GM12878 (cell line): ENCODE data around the gene CCDC97. TPM values are rescaled to one million over a fixed set of nuclear protein-coding genes. Genes with fewer than 3 reads are reported as not detected.

Experiments used
- ATAC-seq: fragments of 200-7000 bp; cut with Tn5 transposase; 3 replicates; pipeline ENCODE4 v1.9.1; 2020; ENCODE audit warnings: mild to moderate bottlenecking, moderate library complexity
- BruUV-seq: library from RNA; stranded (reverse); fragments of 400-500 nt; replicated peaks from 2 replicates; lab custom pipeline; 2021; lab: Mats Ljungman, UMichigan
- CTCF ChIA-PET: fragments of 300-600 bp; sonication (Branson Sonifier 250); formaldehyde crosslinking; extraction: SDS; loops from one replicate; lab custom pipeline; 2021; ENCODE audit warnings: inconsistent platforms; lab: Yijun Ruan, JAX
- POLR2A ChIA-PET: fragments of 350-600 bp; formaldehyde crosslinking; extraction: SDS; loops from one replicate; lab custom pipeline; 2021; ENCODE audit warnings: inconsistent platforms; lab: Charles Lee
- RAD21 ChIA-PET: fragments of 300-600 bp; sonication (Branson Sonifier 250); formaldehyde crosslinking; loops from one replicate; lab custom pipeline; 2023; ENCODE audit warnings: antibody characterized with exemption; ENCODE audit not compliant: unreplicated experiment; lab: Charles Lee
- SMC1A ChIA-PET: fragments of 300-600 bp; sonication (Branson Sonifier 250); formaldehyde crosslinking; loops from one replicate; lab custom pipeline; 2023; ENCODE audit not compliant: unreplicated experiment, uncharacterized antibody; lab: Charles Lee
- DNase-seq: peaks from one replicate; pipeline ENCODE4 v3.0.0-alpha.2; 2011; ENCODE audit warnings: low read depth, low spot score
- FAIRE-seq: peaks from 3 replicates; lab custom pipeline; 2011; peaks lifted over from hg19 to GRCh38; lab: Jason Lieb, UNC
- H2AFZ ChIP-seq: 2 replicates; pipeline ENCODE4 v1.6.0; 2011; ENCODE audit warnings: low read depth, low read length, control low read depth; ENCODE audit not compliant: control insufficient read depth
- H3K27ac ChIP-seq: 2 replicates; pipeline ENCODE4 v1.5.1; 2011; ENCODE audit warnings: control low read depth; ENCODE audit not compliant: control insufficient read depth, insufficient read depth
- H3K27me3 ChIP-seq, 2 experiments: replicated peaks in 1 of 2; 2 replicates each; pipeline versions ENCODE4 v1.6.0 to v1.6.1; 2011; ENCODE audit warnings: low read length in 1 of 2; ENCODE audit not compliant: control insufficient read depth in 2 of 2, insufficient read depth in 2 of 2
- H3K36me3 ChIP-seq, 2 experiments: 2 replicates each; pipeline ENCODE4 v1.5.1; 2011; ENCODE audit warnings: low read length in 1 of 2; ENCODE audit not compliant: control insufficient read depth in 2 of 2, insufficient read depth in 2 of 2
- H3K4me1 ChIP-seq: 2 replicates; pipeline ENCODE4 v1.6.1; 2011; ENCODE audit warnings: mild to moderate bottlenecking, low read length, moderate library complexity, mixed read lengths; ENCODE audit not compliant: control insufficient read depth, insufficient read depth
- H3K4me2 ChIP-seq: 2 replicates; pipeline ENCODE4 v1.6.0; 2011; ENCODE audit warnings: control low read depth; ENCODE audit not compliant: control insufficient read depth, insufficient read depth
- H3K4me3 ChIP-seq: fragments of 200-600 bp; sonication (generic); 2 replicates; pipeline ENCODE4 v1.5.1; 2016
- H3K79me2 ChIP-seq: 2 replicates; pipeline ENCODE4 v1.6.0; 2011; ENCODE audit warnings: low read length; ENCODE audit not compliant: control insufficient read depth, insufficient read depth
- H3K9ac ChIP-seq: 2 replicates; pipeline ENCODE4 v1.8.0; 2011; ENCODE audit warnings: low read length, control low read depth, mixed read lengths; ENCODE audit not compliant: control insufficient read depth, insufficient read depth
- H3K9me3 ChIP-seq: replicated peaks from 3 replicates; pipeline ENCODE4 v1.5.1; 2011; ENCODE audit warnings: mild to moderate bottlenecking, low read length; ENCODE audit not compliant: control insufficient read depth, insufficient read depth
- H4K20me1 ChIP-seq: 2 replicates; pipeline ENCODE4 v1.6.0; 2011; ENCODE audit not compliant: control insufficient read depth, insufficient read depth
- ATF7 ChIP-seq: fragments of 450-650 bp; IDR thresholded peaks from 2 replicates; pipeline ENCODE4 v1.6.1; 2016; ENCODE audit warnings: low read depth, mild to moderate bottlenecking
- BMI1 ChIP-seq: fragments of 450-650 bp; IDR thresholded peaks from 2 replicates; pipeline ENCODE4 v1.6.1; 2016; ENCODE audit warnings: mild to moderate bottlenecking, moderate library complexity, borderline replicate concordance
- CBX5 ChIP-seq: sonication (generic); IDR thresholded peaks from 2 replicates; pipeline ENCODE4 v1.6.1; 2016; ENCODE audit warnings: low read depth, moderate library complexity, mild to moderate bottlenecking, inconsistent platforms
- CHD2 ChIP-seq: IDR thresholded peaks from 2 replicates; pipeline ENCODE4 v1.6.1; 2011; ENCODE audit warnings: low read depth, low read length, improper control_type of control experiment, borderline replicate concordance
- HDAC2 ChIP-seq: fragments of 200-600 bp; sonication (generic); IDR thresholded peaks from 2 replicates; pipeline ENCODE4 v1.6.1; 2017
- IKZF1 ChIP-seq: fragments of 450-650 bp; conservative IDR thresholded peaks from 2 replicates; pipeline ENCODE4 v1.6.1; 2017; ENCODE audit warnings: antibody characterized with exemption, mild to moderate bottlenecking
- KAT2A ChIP-seq: conservative IDR thresholded peaks from 2 replicates; pipeline ENCODE4 v1.6.1; 2011; ENCODE audit warnings: low read depth, low read length; ENCODE audit not compliant: control insufficient read depth
- NFXL1 ChIP-seq: fragments of 450-650 bp; IDR thresholded peaks from 2 replicates; pipeline ENCODE4 v1.6.1; 2017; ENCODE audit warnings: antibody characterized with exemption, mild to moderate bottlenecking, borderline replicate concordance
- NFYA ChIP-seq: IDR thresholded peaks from 2 replicates; pipeline ENCODE4 v1.6.1; 2011; ENCODE audit warnings: low read depth, mild to moderate bottlenecking, low read length, improper control_type of control experiment, borderline replicate concordance
- PAX5 ChIP-seq: IDR thresholded peaks from 2 replicates; pipeline ENCODE4 v1.6.1; 2011; ENCODE audit warnings: low read depth, low read length, borderline replicate concordance
- SIX5 ChIP-seq: IDR thresholded peaks from 2 replicates; pipeline ENCODE4 v1.6.1; 2011; ENCODE audit warnings: mild to moderate bottlenecking, low read depth, low read length, moderate library complexity; ENCODE audit not compliant: severe bottlenecking
- SMAD5 ChIP-seq: IDR thresholded peaks from 2 replicates; pipeline ENCODE4 v1.6.1; 2016; ENCODE audit warnings: antibody characterized with exemption, low read depth
- TARDBP ChIP-seq: IDR thresholded peaks from 2 replicates; pipeline ENCODE4 v1.6.1; 2016; ENCODE audit warnings: borderline replicate concordance
- USF2 ChIP-seq: IDR thresholded peaks from 2 replicates; pipeline ENCODE4 v1.6.1; 2011; ENCODE audit warnings: low read depth, low read length, improper control_type of control experiment, borderline replicate concordance
- ZNF622 ChIP-seq: fragments of 450-650 bp; IDR thresholded peaks from 2 replicates; pipeline ENCODE4 v1.6.1; 2017; ENCODE audit warnings: mild to moderate bottlenecking, inconsistent platforms
- WGBS: methylation state at CpG from one replicate; pipeline ENCODE4 v1.1.6; 2016; ENCODE audit warnings: low lambda C conversion rate; ENCODE audit not compliant: insufficient replicate concordance, insufficient coverage; ENCODE audit errors: missing lambda C conversion rate; 5-methylcytosine and 5-hydroxymethylcytosine counted together
- in situ Hi-C: fragments of 300-500 bp; cut with MboI; formaldehyde crosslinking; loops from 9 replicates; pipeline ENCODE4 v1.14.3; 2018; ENCODE audit warnings: mixed read lengths
- intact Hi-C: fragments of 100-400 bp; cut with micrococcal nuclease; formaldehyde crosslinking; loops from one replicate; pipeline ENCODE4 v1.14.2; 2022; ENCODE audit not compliant: unreplicated experiment
- polyA plus RNA-seq, 11 experiments: library from polyadenylated mRNA; depleted of rRNA in 4 of 11; unstranded in 6 of 11; stranded (reverse) in 5 of 11; fragments of >200 nt; fragmentation: Nextera tagmentation in 4 of 11; fragmentation: Illumina TruSeq in 1 of 11; extraction: Ambion mirVana in 4 of 11; extraction: Trizol in 1 of 11; gene quantifications; 1 replicate in 1 of 11; 2 replicates in 10 of 11; pipeline versions ENCODE4 v1.2.1 to v1.2.3, GENCODE V29; 2011 to 2016; ENCODE audit warnings: inconsistent platforms in 2 of 11, missing spikeins in 2 of 11, low read depth in 1 of 11
- total RNA-seq, 4 experiments: library from RNA; depleted of rRNA in 3 of 4; stranded (reverse); fragments of >200 nt in 3 of 4; fragmentation: Illumina TruSeq in 1 of 4; extraction: Trizol in 1 of 4; gene quantifications; 2 replicates each; pipeline versions ENCODE4 v1.2.1 to v1.2.3, GENCODE V29; 2013 to 2021
- TF ChIP-seq, protein P1 (sequence below): IDR thresholded peaks from 2 replicates; pipeline ENCODE4 v1.6.1; 2011; ENCODE audit warnings: borderline replicate concordance, low read depth, mild to moderate bottlenecking, moderate library complexity, low read length; ENCODE audit not compliant: insufficient read depth, poor library complexity, severe bottlenecking
- TF ChIP-seq, protein P2 (sequence below): fragments of 150-350 bp; IDR thresholded peaks from 2 replicates; pipeline ENCODE4 v1.6.1; 2014; ENCODE audit warnings: mild to moderate bottlenecking, low read depth, low read length

The CCDC97 gene
- total and polyA plus RNA-seq, 10 of the 15 experiments (the other 5 are each of a cell fraction or from before 2014, with no cell fraction given), result 1.8 to 34.1 (median 18.8) TPM

DNA sequence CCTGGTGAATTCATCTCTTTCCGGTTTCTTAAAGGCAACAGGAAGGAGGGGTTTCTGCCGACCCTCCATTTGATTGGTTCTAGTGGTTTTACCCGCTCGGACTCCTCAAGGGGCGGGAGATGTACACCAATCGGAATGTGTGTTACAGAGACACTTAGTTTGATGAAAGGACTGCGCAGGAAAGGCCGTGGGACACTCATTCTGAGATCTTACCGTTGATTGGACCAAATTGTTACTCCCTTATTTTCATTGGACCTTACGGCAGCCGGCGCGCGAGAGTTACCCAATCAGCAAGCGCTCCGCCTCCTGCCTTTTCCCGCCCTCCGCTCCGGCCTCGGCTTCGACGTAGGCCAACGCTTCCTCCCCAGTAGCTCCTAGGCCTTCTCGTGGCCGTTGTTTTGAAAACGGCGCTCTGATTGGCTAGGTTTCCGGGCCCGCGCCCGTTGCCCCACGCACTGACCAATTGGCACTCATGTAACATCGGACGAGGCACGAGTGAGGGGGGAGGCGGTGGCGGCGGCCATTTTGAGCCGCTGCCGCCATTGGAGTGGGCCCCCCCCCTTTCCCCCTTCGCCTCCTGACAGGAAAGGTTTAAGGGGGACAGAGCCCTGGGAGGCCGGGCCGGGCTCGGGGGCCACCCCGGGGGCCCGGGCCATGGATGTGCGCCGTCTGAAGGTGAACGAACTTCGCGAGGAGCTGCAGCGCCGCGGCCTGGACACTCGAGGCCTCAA lies 46.0 kb upstream of the CCDC97 start, which contains the start of gene HNRNPUL1:
Gene HNRNPUL1 (plus strand): TSS at position 523 of the 731 bp plus-strand sequence. CDS start 132 bp downstream, at position 655.
- BruUV-seq, result no TSS peak
- ChIA-PET RAD21 (interaction anchor here (0.8 to 5.3 kb wide), 14 partner anchors 34 to 601 kb away, joined by 3 to 42 read pairs (median 4); partner anchors contain the start of genes ACTMAP, B9D2, CCDC97 and NUMBL), POLR2A (interaction anchor here (0.6 to 2.8 kb wide), 12 partner anchors 35 to 1020 kb away, joined by 3 to 14 read pairs (median 6); partner anchors contain the start of genes B9D2, DMAC2 and RAB4B), SMC1A (interaction anchor here (0.5 to 5.5 kb wide), 14 partner anchors 22 to 487 kb away, joined by 3 to 34 read pairs (median 6); partner anchors contain the start of genes B9D2 and DMAC2), CTCF (interaction anchor here (0.6 to 7.1 kb wide), 12 partner anchors 31 to 175 kb away, joined by 3 to 90 read pairs (median 6); partner anchors contain the start of genes CCDC97 and TGFB1)
- Histone ChIP-seq H3K36me3 (peaks cover 5% of the 10 kb centered on the region in 2 experiments; a peak in 3 of 4 replicates), H3K79me2 (peaks cover 50% of the 10 kb centered on the region), H3K4me2 (peak within 1 kb of the TSS; percentile 80), H3K27me3 (no peaks in the 10 kb centered on the region), H3K27ac (peak within 1 kb of the TSS; percentile 100), H3K9ac (peak within 1 kb of the TSS; percentile 100), H3K9me3 (no peaks in the 10 kb centered on the region), H4K20me1 (no peaks in the 10 kb centered on the region), H3K4me1 (no peaks in the 10 kb centered on the region), H2AFZ (peak within 1 kb of the TSS; percentile 77), H3K4me3 (peak within 1 kb of the TSS; percentile 95)
- in situ Hi-C loops, result loop anchor here (5.0 kb wide), 1 partner anchor 62 kb away; no protein-coding TSS in a partner anchor
- DNase-seq, result peak; percentile 100
- FAIRE-seq, result peak; percentile 100
- ATAC-seq, result peak; percentile 75
- intact Hi-C loops, result loop anchor here (1.0 to 5.0 kb wide), 7 partner anchors 44 to 601 kb away; partner anchors contain the start of genes BCKDHA, EGLN2, EXOSC5 and TGFB1
- WGBS, result 1% methylated on average over 48 of the region's 55 CpGs
- no peak for TF ChIP-seq ZNF622
- TF ChIP-seq CBX5, result no peak
- TF ChIP-seq, protein P1, sequence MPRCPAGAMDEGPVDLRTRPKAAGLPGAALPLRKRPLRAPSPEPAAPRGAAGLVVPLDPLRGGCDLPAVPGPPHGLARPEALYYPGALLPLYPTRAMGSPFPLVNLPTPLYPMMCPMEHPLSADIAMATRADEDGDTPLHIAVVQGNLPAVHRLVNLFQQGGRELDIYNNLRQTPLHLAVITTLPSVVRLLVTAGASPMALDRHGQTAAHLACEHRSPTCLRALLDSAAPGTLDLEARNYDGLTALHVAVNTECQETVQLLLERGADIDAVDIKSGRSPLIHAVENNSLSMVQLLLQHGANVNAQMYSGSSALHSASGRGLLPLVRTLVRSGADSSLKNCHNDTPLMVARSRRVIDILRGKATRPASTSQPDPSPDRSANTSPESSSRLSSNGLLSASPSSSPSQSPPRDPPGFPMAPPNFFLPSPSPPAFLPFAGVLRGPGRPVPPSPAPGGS, result no peak
- TF ChIP-seq, protein P2, sequence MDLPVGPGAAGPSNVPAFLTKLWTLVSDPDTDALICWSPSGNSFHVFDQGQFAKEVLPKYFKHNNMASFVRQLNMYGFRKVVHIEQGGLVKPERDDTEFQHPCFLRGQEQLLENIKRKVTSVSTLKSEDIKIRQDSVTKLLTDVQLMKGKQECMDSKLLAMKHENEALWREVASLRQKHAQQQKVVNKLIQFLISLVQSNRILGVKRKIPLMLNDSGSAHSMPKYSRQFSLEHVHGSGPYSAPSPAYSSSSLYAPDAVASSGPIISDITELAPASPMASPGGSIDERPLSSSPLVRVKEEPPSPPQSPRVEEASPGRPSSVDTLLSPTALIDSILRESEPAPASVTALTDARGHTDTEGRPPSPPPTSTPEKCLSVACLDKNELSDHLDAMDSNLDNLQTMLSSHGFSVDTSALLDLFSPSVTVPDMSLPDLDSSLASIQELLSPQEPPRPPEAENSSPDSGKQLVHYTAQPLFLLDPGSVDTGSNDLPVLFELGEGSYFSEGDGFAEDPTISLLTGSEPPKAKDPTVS, result peak; percentile 24; the same call in 1 of the 2 replicates
- TF ChIP-seq HDAC2, result no peak
- TF ChIP-seq TARDBP, result peak; percentile 88
- TF ChIP-seq SIX5, result no peak
- TF ChIP-seq NFYA, result peak; percentile 81
- TF ChIP-seq CHD2, result peak; percentile 94
- TF ChIP-seq SMAD5, result 0 out of 2 replicates have a peak, but pooled peaks have one; percentile 31
- no peak for TF ChIP-seq BMI1
- no peak for TF ChIP-seq USF2
- TF ChIP-seq NFXL1, result no peak
- no peak; the same call in 1 of the 2 replicates for TF ChIP-seq ATF7
- TF ChIP-seq IKZF1, result peak; percentile 87
- TF ChIP-seq KAT2A, result no peak
- 0 out of 2 replicates have a peak, but pooled peaks have one; percentile 45 for TF ChIP-seq PAX5
